OCI-LY3 (cell line): Measurements from ENCODE around the gene BICDL1.

Experiments
- H2AFZ ChIP-seq: fragments of 200-600, 300-600 bp; shearing (Covaris generic); 2 replicates; pipeline ENCODE4 v1.6.0; 2014; ENCODE audit warnings: antibody characterized with exemption, low read depth, low read length
- H3K27ac ChIP-seq: fragments of 200-600, 300-600 bp; sonication (generic); 2 replicates; pipeline ENCODE4 v1.5.1; 2014; ENCODE audit warnings: mild to moderate bottlenecking, low read length, moderate library complexity, mixed read lengths
- H3K27me3 ChIP-seq: fragments of 200-600, 300-600 bp; sonication (generic); 2 replicates; pipeline ENCODE4 v1.6.1; 2014; ENCODE audit warnings: low read depth, low read length, mixed read lengths
- H3K36me3 ChIP-seq: fragments of 200-600, 300-600 bp; sonication (generic); replicated peaks from 2 replicates; pipeline ENCODE3; 2014; ENCODE audit warnings: low read depth, low read length, mixed read lengths
- H3K4me1 ChIP-seq: fragments of 300-600, 200-600 bp; sonication (generic); 2 replicates; pipeline ENCODE4 v1.6.1; 2014; ENCODE audit warnings: low read length, mixed read lengths
- H3K4me2 ChIP-seq: fragments of 200-600, 300-600 bp; sonication (generic); 2 replicates; pipeline ENCODE4 v1.6.1; 2014; ENCODE audit warnings: low read length, mixed read lengths
- H3K4me3 ChIP-seq: fragments of 300-600, 200-600 bp; sonication (generic); 2 replicates; pipeline ENCODE4 v1.5.1; 2014; ENCODE audit warnings: antibody characterized with exemption, mild to moderate bottlenecking, low read length, moderate library complexity
- H3K79me2 ChIP-seq: fragments of 300-600, 200-600 bp; shearing (Covaris generic); 2 replicates; pipeline ENCODE4 v1.6.1; 2014; ENCODE audit warnings: mild to moderate bottlenecking, low read length, mixed read lengths
- H3K9ac ChIP-seq: fragments of 300-600, 200-600 bp; shearing (Covaris generic); 2 replicates; pipeline ENCODE4 v1.6.0; 2014; ENCODE audit warnings: mild to moderate bottlenecking, low read length, moderate library complexity
- H3K9me3 ChIP-seq: fragments of 200-600, 300-600 bp; shearing (Covaris generic); 2 replicates; pipeline ENCODE4 v1.6.1; 2014; ENCODE audit warnings: low read length, mixed read lengths; ENCODE audit not compliant: insufficient read depth
- H4K20me1 ChIP-seq: fragments of 200-600, 300-600 bp; sonication (generic); 2 replicates; pipeline ENCODE4 v1.6.1; 2016; ENCODE audit warnings: low read length, mixed read lengths; ENCODE audit not compliant: insufficient read depth
- CTCF ChIP-seq: fragments of 200-600, 300-600 bp; sonication (generic); IDR thresholded peaks from 2 replicates; pipeline ENCODE4 v1.5.1; 2014; ENCODE audit warnings: antibody characterized with exemption, low read length, low read depth
- EZH2phosphoT487 ChIP-seq: fragments of 200-600 bp; shearing (Covaris generic); IDR thresholded peaks from 2 replicates; pipeline ENCODE4 v1.6.1; 2018; ENCODE audit warnings: antibody characterized with exemption, mixed run types, low read depth

BICDL1 gene

GRCh38 chr12:120025640-120026039 is 36.6 kb downstream of the BICDL1 start:
- TF ChIP-seq EZH2phosphoT487 (no peak), CTCF (no peak)
- H2AFZ ChIP-seq, result no peak overlapping the region
- no peaks in the 10 kb centered on the region for H3K4me1 ChIP-seq
- no peaks in the 10 kb centered on the region for H3K9me3 ChIP-seq
- no peaks in the 10 kb centered on the region for H3K27me3 ChIP-seq
- H3K4me3 ChIP-seq, result no peak overlapping the region
- H4K20me1 ChIP-seq, result no peaks in the 10 kb centered on the region
- H3K27ac ChIP-seq, result no peak overlapping the region
- no peak overlapping the region for H3K9ac ChIP-seq
- no peak overlapping the region for H3K4me2 ChIP-seq
- H3K79me2 ChIP-seq, result no peaks in the 10 kb centered on the region
- peaks cover 3% of the 10 kb centered on the region for H3K36me3 ChIP-seq

DNA sequence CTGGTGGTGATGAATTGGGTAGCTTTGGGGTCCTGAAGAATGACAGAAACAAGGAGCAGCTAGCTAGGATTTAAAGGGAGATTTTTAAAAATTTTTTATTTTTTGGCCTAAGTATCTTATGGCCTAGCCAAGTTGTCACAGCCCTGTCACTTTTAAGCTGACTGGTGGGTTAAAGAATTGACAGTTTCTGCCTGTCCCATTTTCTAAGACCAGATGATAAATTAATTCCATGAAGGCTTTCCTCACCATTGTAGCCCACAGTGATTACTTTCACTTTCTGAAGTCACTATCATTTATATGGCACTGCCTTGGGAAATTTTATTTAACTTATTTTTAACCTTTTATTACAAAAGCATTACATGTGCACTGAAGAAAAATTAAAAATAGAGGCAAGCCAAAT is 43.2 kb downstream of the BICDL1 start:
- Histone ChIP-seq H3K4me1 (no peaks in the 10 kb centered on the region), H3K36me3 (no peaks in the 10 kb centered on the region), H4K20me1 (no peaks in the 10 kb centered on the region), H3K27ac (no peak overlapping the region), H3K9me3 (no peaks in the 10 kb centered on the region), H3K4me2 (no peak overlapping the region), H3K27me3 (no peaks in the 10 kb centered on the region), H2AFZ (no peak overlapping the region), H3K4me3 (no peak overlapping the region), H3K9ac (no peak overlapping the region), H3K79me2 (no peaks in the 10 kb centered on the region)
- TF ChIP-seq EZH2phosphoT487 (no peak), CTCF (no peak)

DNA sequence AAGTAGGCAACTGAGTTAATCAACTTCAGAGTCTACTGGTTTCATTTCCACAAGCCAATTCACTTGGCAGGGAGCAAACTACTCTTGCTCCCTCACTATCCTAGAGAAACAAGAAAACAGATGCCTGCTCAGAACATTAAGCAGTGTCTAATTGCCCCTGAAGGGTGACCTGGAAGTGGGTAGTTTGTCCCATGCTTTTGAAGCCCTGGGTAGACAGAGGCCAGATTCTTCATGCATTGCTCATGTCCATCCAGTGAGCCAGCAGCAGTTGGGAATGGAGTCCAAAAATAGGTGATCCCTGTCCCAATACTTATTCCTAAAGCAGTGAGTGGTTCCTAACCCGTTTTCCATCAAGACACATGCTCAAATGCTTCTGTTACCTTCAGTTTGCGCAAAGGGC is 48.8 kb downstream of the BICDL1 start:
- TF ChIP-seq EZH2phosphoT487 (no peak), CTCF (no peak)
- Histone ChIP-seq H3K4me1 (no peaks in the 10 kb centered on the region), H3K4me2 (no peak overlapping the region), H4K20me1 (no peaks in the 10 kb centered on the region), H3K27ac (no peak overlapping the region), H3K9ac (no peak overlapping the region), H3K27me3 (no peaks in the 10 kb centered on the region), H2AFZ (no peak overlapping the region), H3K4me3 (no peak overlapping the region), H3K79me2 (no peaks in the 10 kb centered on the region), H3K9me3 (no peaks in the 10 kb centered on the region), H3K36me3 (no peaks in the 10 kb centered on the region)

DNA sequence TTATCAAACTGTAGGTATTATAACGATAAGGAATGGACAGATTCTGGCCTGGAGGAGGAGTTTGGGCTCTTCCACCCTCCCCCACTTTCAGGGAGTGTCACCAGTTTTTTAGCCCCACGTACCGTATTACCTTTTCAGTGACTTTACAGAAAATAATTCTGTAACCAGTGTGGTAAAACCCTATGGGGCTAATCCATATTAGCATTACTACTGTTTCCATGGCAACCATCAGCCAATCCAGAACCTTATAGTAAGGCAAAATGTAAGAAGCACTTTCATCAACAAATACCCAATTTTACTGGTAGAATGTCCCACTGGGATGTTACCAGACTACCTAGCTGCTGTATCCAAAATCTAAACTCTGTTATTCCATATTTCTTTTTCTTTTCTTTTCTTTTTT is 50.7 kb downstream of the BICDL1 start:
- no peaks in the 10 kb centered on the region for H3K4me1 ChIP-seq
- no peaks in the 10 kb centered on the region for H3K79me2 ChIP-seq
- H3K9ac ChIP-seq, result no peak overlapping the region
- no peaks in the 10 kb centered on the region for H3K27me3 ChIP-seq
- H3K36me3 ChIP-seq, result no peaks in the 10 kb centered on the region
- H2AFZ ChIP-seq, result no peak overlapping the region
- H3K4me3 ChIP-seq, result no peak overlapping the region
- H3K4me2 ChIP-seq, result no peak overlapping the region
- TF ChIP-seq EZH2phosphoT487, result no peak
- H3K27ac ChIP-seq, result no peak overlapping the region
- H4K20me1 ChIP-seq, result no peaks in the 10 kb centered on the region; the same call in 1 of the 2 replicates
- no peaks in the 10 kb centered on the region for H3K9me3 ChIP-seq
